ENCODE data around the gene KRT33B.

Gene KRT33B

GRCh38 chr17:41393826-41394225, 24.2 kb upstream of the KRT33B start:
- TF ChIP-seq CTCF (conservative IDR thresholded peaks at IDR 0.05; ENCODE audit: low read depth, low read length), result no peak
- no peak overlapping the region for H3K4me3 ChIP-seq (ENCODE audit: low read depth, low read length)

GRCh38 chr17:41393294-41393693, 23.7 kb upstream of the KRT33B start:
- peak; percentile 9 for DNase-seq (ENCODE audit: low read depth)
- no peak overlapping the region for H3K4me3 ChIP-seq (ENCODE audit: low read depth, low read length)
- TF ChIP-seq CTCF (conservative IDR thresholded peaks at IDR 0.05; ENCODE audit: low read depth, low read length), result no peak

More at GRCh38 chr17:41393826-41394225, 24.2 kb upstream of the KRT33B start:
- DNase-seq (ENCODE audit: low read depth), result no peak

GRCh38 chr17:41392278-41392677, 22.7 kb upstream of the KRT33B start:
- peak; percentile 71 for DNase-seq (ENCODE audit: low read depth)
- no peak for TF ChIP-seq CTCF (conservative IDR thresholded peaks at IDR 0.05; ENCODE audit: low read depth, low read length)
- H3K4me3 ChIP-seq (ENCODE audit: low read depth, low read length), result no peak overlapping the region

- no peak overlapping the region for H3K4me3 ChIP-seq (ENCODE audit: low read depth, low read length)
- no peak for TF ChIP-seq CTCF (conservative IDR thresholded peaks at IDR 0.05; ENCODE audit: low read depth, low read length)
- no peak for DNase-seq (ENCODE audit: low read depth)
Observed at GRCh38 chr17:41391535-41391934, 21.9 kb upstream of the KRT33B start.

- no peak overlapping the region for H3K4me3 ChIP-seq (ENCODE audit: low read depth, low read length)
- no peak for TF ChIP-seq CTCF (conservative IDR thresholded peaks at IDR 0.05; ENCODE audit: low read depth, low read length)
- no peak for DNase-seq (ENCODE audit: low read depth)
Observed at GRCh38 chr17:41390411-41390938, 20.9 kb upstream of the KRT33B start.

- TF ChIP-seq CTCF (conservative IDR thresholded peaks at IDR 0.05; ENCODE audit: low read depth, low read length), result no peak
- no peak overlapping the region for H3K4me3 ChIP-seq (ENCODE audit: low read depth, low read length)
- DNase-seq (ENCODE audit: low read depth), result no peak
Observed at GRCh38 chr17:41387670-41388069, 18.1 kb upstream of the KRT33B start.

GRCh38 chr17:41386227-41386626, 16.6 kb upstream of the KRT33B start:
- TF ChIP-seq CTCF (conservative IDR thresholded peaks at IDR 0.05; ENCODE audit: low read depth, low read length), result no peak
- no peak for DNase-seq (ENCODE audit: low read depth)
- H3K4me3 ChIP-seq (ENCODE audit: low read depth, low read length), result no peak overlapping the region
